Fibroblast of villous mesenchyme (primary cell): ENCODE data around the gene HYAL3. TPM values are rescaled to one million over a fixed set of nuclear protein-coding genes. Genes with fewer than 3 reads are reported as not detected.

Experiments
- DNase-seq: peaks from one replicate; pipeline ENCODE4 v3.0.0-alpha.2; 2010; ENCODE audit warnings: low read depth
- H3K4me3 ChIP-seq: 2 replicates; pipeline ENCODE4 v1.5.1; 2011; ENCODE audit warnings: low read depth, mild to moderate bottlenecking, low read length
- CTCF ChIP-seq: IDR thresholded peaks from 2 replicates; pipeline ENCODE4 v1.5.1; 2012; ENCODE audit warnings: low read depth, mild to moderate bottlenecking, low read length; ENCODE audit not compliant: insufficient read depth
- total RNA-seq: library from RNA; depleted of rRNA; stranded (reverse); fragments of >200 nt; gene quantifications from 2 replicates; pipeline ENCODE4 v1.2.3, GENCODE V29; 2012

The HYAL3 gene
- total RNA-seq, 1 donor: 6.5 TPM

DNA sequence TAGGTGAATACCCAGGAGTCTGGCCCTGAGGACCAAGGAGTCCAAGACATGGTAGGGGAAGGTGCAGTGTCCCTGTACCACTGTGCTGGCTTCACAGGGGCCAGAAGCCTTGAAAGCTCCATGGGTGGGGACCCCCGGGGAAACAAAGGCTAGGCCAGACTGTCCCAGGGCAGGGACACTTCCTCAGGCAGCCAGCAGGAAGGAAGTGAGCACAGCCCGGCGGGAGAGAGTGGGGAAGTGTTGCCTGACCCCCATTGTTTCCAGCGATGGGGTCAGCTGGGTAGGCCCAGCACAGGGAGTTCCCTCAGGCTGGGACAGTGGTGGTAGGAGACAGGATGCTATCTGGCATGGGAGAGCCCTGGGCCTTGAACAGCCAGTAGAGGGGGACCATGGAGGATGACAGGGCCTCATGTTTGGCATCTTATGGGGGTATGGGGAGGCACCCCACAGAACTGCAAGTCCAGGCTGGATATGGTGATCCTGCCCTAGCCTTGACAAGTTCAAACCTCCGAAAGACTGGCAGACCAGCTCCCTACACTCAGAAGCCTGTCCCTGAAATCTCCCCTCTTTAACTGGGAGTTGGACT, 24.5 kb upstream of the HYAL3 start:
- no peak overlapping the region for H3K4me3 ChIP-seq
- no peak for DNase-seq
- no peak for TF ChIP-seq CTCF

DNA sequence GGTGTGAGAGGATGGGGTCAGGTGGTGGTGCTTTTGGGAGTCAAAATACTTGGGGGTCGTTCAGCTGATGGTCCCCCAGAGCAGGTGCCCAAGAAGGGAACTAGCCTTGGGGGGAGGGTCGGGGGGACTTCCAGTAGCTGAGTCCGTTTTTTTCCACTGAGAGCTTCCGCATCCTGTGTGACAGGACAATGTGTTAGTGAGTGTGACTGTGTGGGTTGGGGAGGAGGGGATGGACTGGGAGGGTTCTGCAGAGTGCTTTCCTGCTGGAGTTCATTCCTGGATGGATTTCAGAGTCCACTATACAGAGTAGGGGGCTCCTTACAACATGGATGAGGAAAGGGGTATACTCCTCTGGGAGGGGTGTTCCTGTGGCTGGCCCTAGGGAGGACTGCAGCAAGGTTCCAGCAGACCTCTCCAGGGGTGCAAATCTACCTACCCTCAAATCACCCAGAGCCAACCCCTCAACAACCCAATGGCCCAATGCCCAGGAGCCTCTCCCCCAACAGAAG, 23.9 kb upstream of the HYAL3 start:
- TF ChIP-seq CTCF: no peak
- no peak for DNase-seq
- H3K4me3 ChIP-seq: no peak overlapping the region

DNA sequence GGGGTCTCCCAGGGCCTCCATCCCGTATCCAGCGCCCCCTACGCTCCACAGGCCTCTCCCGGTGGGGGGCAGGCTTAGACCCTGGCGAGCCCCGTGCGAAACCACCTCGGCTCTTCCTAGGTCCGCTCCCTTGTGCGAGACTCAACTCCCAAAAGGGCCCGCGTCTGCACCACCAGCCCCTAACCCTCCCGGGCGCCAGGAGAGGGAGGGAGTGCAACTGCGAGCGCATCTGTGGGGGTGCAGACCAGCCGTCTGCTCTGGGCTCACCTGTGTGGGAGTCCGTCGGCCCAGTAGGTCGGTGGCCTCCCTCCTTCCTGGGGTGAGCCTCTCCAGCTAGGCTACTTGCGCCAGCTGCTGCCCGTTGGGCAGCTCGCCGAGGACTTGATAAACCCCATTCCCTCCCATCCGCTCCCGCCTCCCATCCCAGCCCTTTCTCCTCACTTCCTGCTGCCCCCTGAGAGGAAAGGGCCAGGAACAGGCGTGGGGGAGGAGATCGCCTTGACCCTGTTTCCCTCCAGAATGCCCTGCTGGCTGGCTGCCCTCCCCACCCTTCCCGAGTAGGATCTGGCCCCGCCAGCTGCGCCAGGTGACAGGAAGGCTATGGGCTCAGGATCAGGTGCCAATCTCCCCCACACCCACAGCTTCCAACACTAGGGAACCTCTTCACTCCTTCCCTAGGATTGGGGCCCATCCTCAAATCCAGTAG, 23.3 kb upstream of the HYAL3 start, which contains the start of gene HYAL2:
Gene HYAL2, minus strand, starts transcription at position 360 of the 706 bp plus-strand sequence. CDS start 2,256 bp downstream, outside the sequence.
- H3K4me3 ChIP-seq: peak within 1 kb of the TSS; percentile 68
- TF ChIP-seq CTCF: no peak
- no peak for DNase-seq

DNA sequence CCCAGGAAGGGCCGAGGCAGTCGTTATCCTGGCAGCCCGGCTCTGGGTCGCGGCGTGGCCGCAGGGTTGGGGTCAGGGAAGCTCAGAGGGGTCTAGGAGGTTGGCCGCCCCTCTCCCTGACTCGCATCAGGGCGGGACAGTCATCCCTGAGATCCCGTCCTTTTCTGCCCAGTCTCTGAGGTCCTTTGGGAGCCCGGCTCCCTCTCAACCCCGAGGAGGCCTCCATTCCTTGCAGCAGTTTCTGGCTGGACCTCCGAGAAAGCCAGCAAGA, 22.8 kb upstream of the HYAL3 start:
- peak overlapping the region; percentile 68 for H3K4me3 ChIP-seq
- no peak for DNase-seq
- no peak for TF ChIP-seq CTCF

- DNase-seq: peak; percentile 88
- H3K4me3 ChIP-seq: peak overlapping the region; percentile 68
- peak; percentile 46 for TF ChIP-seq CTCF
Observed at GRCh38 chr3:50321336-50322114, 22.3 kb upstream of the HYAL3 start.

- no peak for TF ChIP-seq CTCF
- H3K4me3 ChIP-seq: peak overlapping the region; percentile 68
- peak; percentile 68 for DNase-seq
Observed at GRCh38 chr3:50320853-50321335, 21.7 kb upstream of the HYAL3 start.
